HCT116 (cell line): ENCODE results near the gene GARNL3. TPM values are rescaled to one million over a fixed set of nuclear protein-coding genes. Genes with fewer than 3 reads are reported as not detected.

Source experiments
- ATAC-seq: fragments of 200-7000 bp; cut with Tn5 transposase; 2 replicates; pipeline ENCODE4 v1.9.1; 2020; ENCODE audit warnings: mild to moderate bottlenecking, moderate library complexity
- BruUV-seq: library from RNA; stranded (reverse); fragments of 400-500 nt; replicated peaks from 2 replicates; lab custom pipeline; 2021; lab: Mats Ljungman, UMichigan
- CTCF ChIA-PET: fragments of 300-600 bp; sonication (Branson Sonifier 250); formaldehyde crosslinking; loops from one replicate; lab custom pipeline; 2021; ENCODE audit warnings: antibody characterized with exemption; lab: Charles Lee
- POLR2A ChIA-PET: fragments of 300-600, 350-600 bp; sonication (Branson Sonifier 250); formaldehyde crosslinking; loops from one replicate; lab custom pipeline; 2021; ENCODE audit warnings: antibody characterized with exemption; lab: Charles Lee
- RAD21 ChIA-PET, 2 experiments: fragments of 300-600 bp; sonication (Branson Sonifier 250); formaldehyde crosslinking; loops; one replicate each; lab custom pipeline; 2023; ENCODE audit warnings: low total read pairs in 2 of 2; ENCODE audit not compliant: uncharacterized antibody in 2 of 2, unreplicated experiment in 2 of 2, low non-redundant PET in 1 of 2; lab: Charles Lee
- DNase-seq: peaks from one replicate; pipeline ENCODE4 v3.0.0-alpha.2; 2010; ENCODE audit warnings: low read depth, low spot score
- H2AFZ ChIP-seq: fragments of 200-600 bp; shearing (Covaris generic), sonication (generic); 2 replicates; pipeline ENCODE4 v1.6.1; 2017; ENCODE audit warnings: low read depth, mixed run types, mixed read lengths, antibody characterized with exemption, low read length; ENCODE audit not compliant: poor library complexity, severe bottlenecking
- H3K27ac ChIP-seq: 2 replicates; pipeline ENCODE4 v1.5.1; 2012; ENCODE audit warnings: low read depth, low read length
- H3K27me3 ChIP-seq: fragments of 200-600 bp; sonication (generic); 2 replicates; pipeline ENCODE4 v1.6.1; 2016; ENCODE audit warnings: mixed run types, low read length, mixed read lengths; ENCODE audit not compliant: insufficient read depth
- H3K36me3 ChIP-seq, 2 experiments: fragments of 200-500 bp in 1 of 2; fragments of 200-600 bp in 1 of 2; sonication (Bioruptor generic) in 1 of 2; sonication (generic) in 1 of 2; 2 replicates each; pipeline versions ENCODE4 v1.5.1 to v1.6.1; 2014 to 2016; ENCODE audit warnings: low read length in 2 of 2, inconsistent platforms in 1 of 2, mixed read lengths in 1 of 2, mixed run types in 1 of 2; ENCODE audit not compliant: insufficient read depth in 2 of 2, control insufficient read depth in 1 of 2
- H3K4me1 ChIP-seq, 2 experiments: fragments of 200-600 bp in 1 of 2; sonication (generic) in 1 of 2; 2 replicates each; pipeline versions ENCODE4 v1.5.1 to v1.6.1; 2012 to 2017; ENCODE audit warnings: low read length in 2 of 2, inconsistent platforms in 1 of 2, mild to moderate bottlenecking in 1 of 2, mixed read lengths in 1 of 2, mixed run types in 1 of 2, moderate library complexity in 1 of 2; ENCODE audit not compliant: insufficient read depth in 2 of 2, control insufficient read depth in 1 of 2
- H3K4me2 ChIP-seq: fragments of 200-600 bp; sonication (generic); 2 replicates; pipeline ENCODE4 v1.6.1; 2017; ENCODE audit warnings: mixed run types, low read length, mixed read lengths
- H3K4me3 ChIP-seq, 2 experiments: fragments of 200-600 bp in 1 of 2; sonication (generic) in 1 of 2; replicated peaks in 1 of 2; 2 replicates each; pipeline ENCODE4 v1.5.1; 2011 to 2016; ENCODE audit warnings: low read length in 2 of 2, control low read depth in 1 of 2, low read depth in 1 of 2, mild to moderate bottlenecking in 1 of 2, mixed read lengths in 1 of 2, mixed run types in 1 of 2
- H3K79me2 ChIP-seq: fragments of 200-600 bp; sonication (generic); 2 replicates; pipeline ENCODE4 v1.6.1; 2017; ENCODE audit warnings: mild to moderate bottlenecking, mixed run types, low read length, moderate library complexity, mixed read lengths; ENCODE audit not compliant: insufficient read depth
- H3K9ac ChIP-seq: fragments of 200-600 bp; sonication (generic); 2 replicates; pipeline ENCODE4 v1.6.1; 2016; ENCODE audit warnings: low read length, mixed read lengths
- H3K9me2 ChIP-seq: fragments of 200-600 bp; sonication (generic), shearing (Covaris generic); 2 replicates; pipeline ENCODE4 v1.6.1; 2017; ENCODE audit warnings: mixed run types, mild to moderate bottlenecking, moderate library complexity; ENCODE audit not compliant: insufficient read depth
- H3K9me3 ChIP-seq, 2 experiments: fragments of 200-500 bp in 1 of 2; fragments of 200-600 bp in 1 of 2; sonication (Bioruptor generic) in 1 of 2; sonication (generic) in 1 of 2; 2 replicates each; pipeline ENCODE4 v1.6.1; 2014 to 2017; ENCODE audit warnings: low read length in 2 of 2, mixed read lengths in 2 of 2, inconsistent platforms in 1 of 2, low read depth in 1 of 2, mild to moderate bottlenecking in 1 of 2, mixed run types in 1 of 2, moderate library complexity in 1 of 2; ENCODE audit not compliant: control insufficient read depth in 1 of 2, insufficient read depth in 1 of 2
- H4K20me1 ChIP-seq: fragments of 200-600 bp; sonication (generic), shearing (Covaris generic); 2 replicates; pipeline ENCODE4 v1.6.1; 2017; ENCODE audit warnings: mixed run types, mild to moderate bottlenecking, moderate library complexity; ENCODE audit not compliant: insufficient read depth
- CEBPB ChIP-seq: IDR thresholded peaks from 2 replicates; pipeline ENCODE4 v1.6.1; 2012; ENCODE audit warnings: low read depth
- EGR1 ChIP-seq: IDR thresholded peaks from 2 replicates; pipeline ENCODE4 v1.6.1; 2012; ENCODE audit warnings: low read depth
- JUND ChIP-seq: IDR thresholded peaks from 2 replicates; pipeline ENCODE4 v1.6.1; 2012
- POLR2A ChIP-seq: IDR thresholded peaks from 2 replicates; pipeline ENCODE4 v1.7.0; 2011; ENCODE audit warnings: borderline replicate concordance; ENCODE audit not compliant: insufficient read depth, insufficient read length; ENCODE audit errors: extremely low read depth
- POLR2AphosphoS5 ChIP-seq: IDR thresholded peaks from 2 replicates; pipeline ENCODE4 v1.6.1; 2011; ENCODE audit warnings: mild to moderate bottlenecking, low read depth, low read length, moderate library complexity
- RAD21 ChIP-seq: IDR thresholded peaks from 2 replicates; pipeline ENCODE4 v1.6.1; 2012; ENCODE audit warnings: low read depth, mild to moderate bottlenecking
- SIN3A ChIP-seq: IDR thresholded peaks from 2 replicates; pipeline ENCODE4 v1.6.1; 2012; ENCODE audit warnings: low read depth
- SP1 ChIP-seq: IDR thresholded peaks from 2 replicates; pipeline ENCODE4 v1.6.1; 2012; ENCODE audit warnings: low read depth
- SRF ChIP-seq: IDR thresholded peaks from 2 replicates; pipeline ENCODE4 v1.6.1; 2012; ENCODE audit warnings: low read depth
- TCF7L2 ChIP-seq: IDR thresholded peaks from 2 replicates; pipeline ENCODE4 v1.7.0; 2011; ENCODE audit warnings: borderline replicate concordance, inconsistent platforms; ENCODE audit not compliant: insufficient read depth, insufficient read length; ENCODE audit errors: extremely low read depth
- ZFX ChIP-seq: fragments of 450-650 bp; IDR thresholded peaks from 2 replicates; pipeline ENCODE4 v1.6.1; 2017
- intact Hi-C: fragments of 100-400 bp; cut with micrococcal nuclease; formaldehyde crosslinking; loops from 2 replicates; pipeline ENCODE4 v1.10.0; 2022
- total RNA-seq: library from RNA; stranded (reverse); gene quantifications from one replicate; pipeline ENCODE4 v1.2.1, GENCODE V29; 2021; ENCODE audit not compliant: unreplicated experiment
- TF ChIP-seq, protein P1 (sequence below), 3 experiments: fragments of 200-600 bp in 1 of 3; sonication (generic) in 1 of 3; IDR thresholded peaks in 2 of 3; conservative IDR thresholded peaks in 1 of 3; 2 replicates each; pipeline ENCODE4 v1.5.1; 2012 to 2017; ENCODE audit warnings: low read depth in 2 of 3, low read length in 2 of 3, antibody characterized with exemption in 1 of 3, borderline replicate concordance in 1 of 3, control low read depth in 1 of 3, mild to moderate bottlenecking in 1 of 3, mixed read lengths in 1 of 3, mixed run types in 1 of 3, moderate library complexity in 1 of 3; ENCODE audit not compliant: insufficient read depth in 1 of 3
- TF ChIP-seq, protein P2 (sequence below): IDR thresholded peaks from 2 replicates; pipeline ENCODE4 v1.6.1; 2012
- TF ChIP-seq, protein P3 (sequence below): IDR thresholded peaks from 2 replicates; pipeline ENCODE4 v1.6.1; 2012
- TF ChIP-seq, protein P4 (sequence below): IDR thresholded peaks from 2 replicates; pipeline ENCODE4 v1.6.1; 2012; ENCODE audit warnings: low read depth
- TF ChIP-seq, protein P5 (sequence below): IDR thresholded peaks from 2 replicates; pipeline ENCODE4 v1.6.1; 2011; ENCODE audit warnings: mild to moderate bottlenecking, low read length, moderate library complexity; ENCODE audit not compliant: insufficient replicate concordance; ENCODE audit errors: extremely low read depth

GARNL3 gene
- total RNA-seq, 1 experiment from 2014 or later: 8.8 TPM

DNA sequence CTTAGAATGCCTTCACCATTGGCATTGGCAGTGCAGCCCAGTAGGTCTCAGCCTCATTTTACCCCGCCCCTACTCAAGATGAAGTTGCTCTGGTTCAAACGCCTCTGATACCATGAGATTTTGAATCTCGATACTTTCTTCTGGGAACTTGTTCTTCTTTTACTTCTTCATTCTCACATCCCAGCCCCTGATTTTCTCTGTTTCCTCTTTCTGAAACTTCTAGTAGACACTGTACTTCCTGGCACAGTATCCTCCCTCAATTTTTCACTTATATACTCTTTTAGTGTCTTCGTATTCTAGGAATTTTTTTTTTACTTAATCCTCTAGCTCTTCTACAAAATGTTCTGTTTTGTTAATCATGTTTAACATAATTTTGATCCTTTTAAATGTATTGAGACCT, 146.5 kb downstream of the GARNL3 start (continued):
- TF ChIP-seq, protein P1, sequence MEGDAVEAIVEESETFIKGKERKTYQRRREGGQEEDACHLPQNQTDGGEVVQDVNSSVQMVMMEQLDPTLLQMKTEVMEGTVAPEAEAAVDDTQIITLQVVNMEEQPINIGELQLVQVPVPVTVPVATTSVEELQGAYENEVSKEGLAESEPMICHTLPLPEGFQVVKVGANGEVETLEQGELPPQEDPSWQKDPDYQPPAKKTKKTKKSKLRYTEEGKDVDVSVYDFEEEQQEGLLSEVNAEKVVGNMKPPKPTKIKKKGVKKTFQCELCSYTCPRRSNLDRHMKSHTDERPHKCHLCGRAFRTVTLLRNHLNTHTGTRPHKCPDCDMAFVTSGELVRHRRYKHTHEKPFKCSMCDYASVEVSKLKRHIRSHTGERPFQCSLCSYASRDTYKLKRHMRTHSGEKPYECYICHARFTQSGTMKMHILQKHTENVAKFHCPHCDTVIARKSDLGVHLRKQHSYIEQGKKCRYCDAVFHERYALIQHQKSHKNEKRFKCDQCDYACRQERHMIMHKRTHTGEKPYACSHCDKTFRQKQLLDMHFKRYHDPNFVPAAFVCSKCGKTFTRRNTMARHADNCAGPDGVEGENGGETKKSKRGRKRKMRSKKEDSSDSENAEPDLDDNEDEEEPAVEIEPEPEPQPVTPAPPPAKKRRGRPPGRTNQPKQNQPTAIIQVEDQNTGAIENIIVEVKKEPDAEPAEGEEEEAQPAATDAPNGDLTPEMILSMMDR (IDR thresholded peaks at IDR 0.05 in 2 of 3, conservative IDR thresholded peaks at IDR 0.05 in 1 of 3; ENCODE audit: borderline replicate concordance in 1 of 3, insufficient read depth in 1 of 3, low read depth in 2 of 3, low read length in 2 of 3): no peak
- TF ChIP-seq SIN3A (no peak), TCF7L2 (no peak)

DNA sequence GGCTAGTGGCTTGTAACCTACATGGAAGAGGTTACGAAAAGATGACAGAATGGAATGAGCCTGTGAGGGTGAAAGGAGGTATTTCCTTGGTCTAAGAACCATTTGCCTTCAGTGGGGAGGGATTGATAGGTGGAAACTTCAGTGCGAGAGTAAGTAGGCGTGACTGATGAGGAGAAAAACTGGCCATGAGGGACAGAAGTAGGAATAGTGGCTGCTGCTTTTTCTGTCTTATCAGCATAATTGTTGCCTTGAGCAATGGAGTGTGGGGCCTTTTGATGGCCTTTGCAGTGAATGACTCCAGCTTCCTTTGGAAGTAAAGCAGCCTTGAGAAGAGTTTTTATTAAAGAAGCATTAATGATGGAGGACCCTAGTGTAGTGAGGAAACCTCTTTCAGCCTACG, 150.6 kb downstream of the GARNL3 start:
- intact Hi-C loops: no loop called here
- H3K27ac ChIP-seq: no peak overlapping the region
- no peak for ATAC-seq
- RAD21 ChIA-PET: no interaction called here
- H4K20me1 ChIP-seq: no peaks in the 10 kb centered on the region
- no peak overlapping the region for H3K4me3 ChIP-seq
- BruUV-seq: no TSS peak
- POLR2A ChIA-PET: interaction anchor here (0.7 kb wide), 1 partner anchor 9 kb away, joined by 3 read pairs; the partner anchor contains the start of gene ZNF79
- no peak overlapping the region for H3K4me2 ChIP-seq
- H3K9me3 ChIP-seq: no peaks in the 10 kb centered on the region
- CTCF ChIA-PET: no interaction called here
- no peaks in the 10 kb centered on the region for H3K79me2 ChIP-seq
- H3K9me2 ChIP-seq: no peaks in the 10 kb centered on the region
- H3K9ac ChIP-seq: no peak overlapping the region
- no peak overlapping the region for H2AFZ ChIP-seq
- H3K4me1 ChIP-seq: peaks cover 0 to 15% of the 10 kb centered on the region in 2 experiments; a peak in 1 of 4 replicates
- H3K27me3 ChIP-seq: no peaks in the 10 kb centered on the region
- DNase-seq: no peak
- no peaks in the 10 kb centered on the region for H3K36me3 ChIP-seq
- TF ChIP-seq SRF (no peak), POLR2AphosphoS5 (no peak), RAD21 (no peak), SP1 (no peak), CEBPB (no peak), EGR1 (no peak), ZFX (no peak), JUND (no peak), POLR2A (no peak)
- TF ChIP-seq, protein P1 (IDR thresholded peaks at IDR 0.05 in 2 of 3, conservative IDR thresholded peaks at IDR 0.05 in 1 of 3; ENCODE audit: borderline replicate concordance in 1 of 3, insufficient read depth in 1 of 3, low read depth in 2 of 3, low read length in 2 of 3): no peak
- TF ChIP-seq, protein P2, sequence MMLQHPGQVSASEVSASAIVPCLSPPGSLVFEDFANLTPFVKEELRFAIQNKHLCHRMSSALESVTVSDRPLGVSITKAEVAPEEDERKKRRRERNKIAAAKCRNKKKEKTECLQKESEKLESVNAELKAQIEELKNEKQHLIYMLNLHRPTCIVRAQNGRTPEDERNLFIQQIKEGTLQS: no peak
- TF ChIP-seq, protein P3, sequence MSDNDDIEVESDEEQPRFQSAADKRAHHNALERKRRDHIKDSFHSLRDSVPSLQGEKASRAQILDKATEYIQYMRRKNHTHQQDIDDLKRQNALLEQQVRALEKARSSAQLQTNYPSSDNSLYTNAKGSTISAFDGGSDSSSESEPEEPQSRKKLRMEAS: no peak
- TF ChIP-seq, protein P4, sequence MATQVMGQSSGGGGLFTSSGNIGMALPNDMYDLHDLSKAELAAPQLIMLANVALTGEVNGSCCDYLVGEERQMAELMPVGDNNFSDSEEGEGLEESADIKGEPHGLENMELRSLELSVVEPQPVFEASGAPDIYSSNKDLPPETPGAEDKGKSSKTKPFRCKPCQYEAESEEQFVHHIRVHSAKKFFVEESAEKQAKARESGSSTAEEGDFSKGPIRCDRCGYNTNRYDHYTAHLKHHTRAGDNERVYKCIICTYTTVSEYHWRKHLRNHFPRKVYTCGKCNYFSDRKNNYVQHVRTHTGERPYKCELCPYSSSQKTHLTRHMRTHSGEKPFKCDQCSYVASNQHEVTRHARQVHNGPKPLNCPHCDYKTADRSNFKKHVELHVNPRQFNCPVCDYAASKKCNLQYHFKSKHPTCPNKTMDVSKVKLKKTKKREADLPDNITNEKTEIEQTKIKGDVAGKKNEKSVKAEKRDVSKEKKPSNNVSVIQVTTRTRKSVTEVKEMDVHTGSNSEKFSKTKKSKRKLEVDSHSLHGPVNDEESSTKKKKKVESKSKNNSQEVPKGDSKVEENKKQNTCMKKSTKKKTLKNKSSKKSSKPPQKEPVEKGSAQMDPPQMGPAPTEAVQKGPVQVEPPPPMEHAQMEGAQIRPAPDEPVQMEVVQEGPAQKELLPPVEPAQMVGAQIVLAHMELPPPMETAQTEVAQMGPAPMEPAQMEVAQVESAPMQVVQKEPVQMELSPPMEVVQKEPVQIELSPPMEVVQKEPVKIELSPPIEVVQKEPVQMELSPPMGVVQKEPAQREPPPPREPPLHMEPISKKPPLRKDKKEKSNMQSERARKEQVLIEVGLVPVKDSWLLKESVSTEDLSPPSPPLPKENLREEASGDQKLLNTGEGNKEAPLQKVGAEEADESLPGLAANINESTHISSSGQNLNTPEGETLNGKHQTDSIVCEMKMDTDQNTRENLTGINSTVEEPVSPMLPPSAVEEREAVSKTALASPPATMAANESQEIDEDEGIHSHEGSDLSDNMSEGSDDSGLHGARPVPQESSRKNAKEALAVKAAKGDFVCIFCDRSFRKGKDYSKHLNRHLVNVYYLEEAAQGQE: no peak
- TF ChIP-seq, protein P5, sequence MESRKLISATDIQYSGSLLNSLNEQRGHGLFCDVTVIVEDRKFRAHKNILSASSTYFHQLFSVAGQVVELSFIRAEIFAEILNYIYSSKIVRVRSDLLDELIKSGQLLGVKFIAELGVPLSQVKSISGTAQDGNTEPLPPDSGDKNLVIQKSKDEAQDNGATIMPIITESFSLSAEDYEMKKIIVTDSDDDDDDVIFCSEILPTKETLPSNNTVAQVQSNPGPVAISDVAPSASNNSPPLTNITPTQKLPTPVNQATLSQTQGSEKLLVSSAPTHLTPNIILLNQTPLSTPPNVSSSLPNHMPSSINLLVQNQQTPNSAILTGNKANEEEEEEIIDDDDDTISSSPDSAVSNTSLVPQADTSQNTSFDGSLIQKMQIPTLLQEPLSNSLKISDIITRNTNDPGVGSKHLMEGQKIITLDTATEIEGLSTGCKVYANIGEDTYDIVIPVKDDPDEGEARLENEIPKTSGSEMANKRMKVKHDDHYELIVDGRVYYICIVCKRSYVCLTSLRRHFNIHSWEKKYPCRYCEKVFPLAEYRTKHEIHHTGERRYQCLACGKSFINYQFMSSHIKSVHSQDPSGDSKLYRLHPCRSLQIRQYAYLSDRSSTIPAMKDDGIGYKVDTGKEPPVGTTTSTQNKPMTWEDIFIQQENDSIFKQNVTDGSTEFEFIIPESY: no peak
